Measurements from ENCODE around the gene TCF21.

The TCF21 gene

GRCh38 chr6:133871131-133871530, 17.8 kb upstream of the TCF21 start:
- POLR2A ChIA-PET = no interaction called here

GRCh38 chr6:133873538-133873937, 15.4 kb upstream of the TCF21 start:
- no peak for TF ChIP-seq CTCF (IDR thresholded peaks at IDR 0.05; ENCODE audit: insufficient read depth, low read length, missing control alignments)
- POLR2A ChIA-PET = no interaction called here

More at GRCh38 chr6:133871131-133871530, 17.8 kb upstream of the TCF21 start:
- CTCF ChIA-PET = interaction anchor here (1.2 kb wide), 1 partner anchor 226 kb away, joined by 6 read pairs; no protein-coding TSS in a partner anchor
- no peak for TF ChIP-seq CTCF (IDR thresholded peaks at IDR 0.05; ENCODE audit: insufficient read depth, low read length, missing control alignments)
- H3K4me3 ChIP-seq (ENCODE audit: low read depth, low read length) = no peak overlapping the region
- no peak for DNase-seq (ENCODE audit: low read depth, low spot score)

GRCh38 chr6:133877116-133877515, 11.8 kb upstream of the TCF21 start:
- TF ChIP-seq CTCF (IDR thresholded peaks at IDR 0.05; ENCODE audit: insufficient read depth, low read length, missing control alignments) = no peak
- no peak for DNase-seq (ENCODE audit: low read depth, low spot score)
- ChIA-PET CTCF (interaction anchor here (1.2 kb wide), 1 partner anchor 220 kb away, joined by 4 read pairs; no protein-coding TSS in a partner anchor), POLR2A (no interaction called here)
- no peak overlapping the region for H3K4me3 ChIP-seq (ENCODE audit: low read depth, low read length)

More at GRCh38 chr6:133873538-133873937, 15.4 kb upstream of the TCF21 start:
- no peak for DNase-seq (ENCODE audit: low read depth, low spot score)
- no peak overlapping the region for H3K4me3 ChIP-seq (ENCODE audit: low read depth, low read length)
- CTCF ChIA-PET = interaction anchor here (0.6 kb wide), 1 partner anchor 1161 kb away, joined by 3 read pairs; no protein-coding TSS in a partner anchor

GRCh38 chr6:133880006-133880405, 8.9 kb upstream of the TCF21 start:
- CTCF ChIA-PET = interaction anchor here (0.7 to 0.8 kb wide), 3 partner anchors 30 to 40 kb away, joined by 3 read pairs; no protein-coding TSS in a partner anchor
- TF ChIP-seq CTCF (IDR thresholded peaks at IDR 0.05; ENCODE audit: insufficient read depth, low read length, missing control alignments) = no peak
- no peak for DNase-seq (ENCODE audit: low read depth, low spot score)
- H3K4me3 ChIP-seq (ENCODE audit: low read depth, low read length) = no peak overlapping the region
- POLR2A ChIA-PET = no interaction called here

- no peak for TF ChIP-seq CTCF (IDR thresholded peaks at IDR 0.05; ENCODE audit: insufficient read depth, low read length, missing control alignments)
- H3K4me3 ChIP-seq (ENCODE audit: low read depth, low read length) = no peak overlapping the region
- ChIA-PET CTCF (interaction anchor here (1.1 to 1.3 kb wide), 2 partner anchors 13 to 27 kb away, joined by 3 read pairs; no protein-coding TSS in a partner anchor), POLR2A (no interaction called here)
- no peak for DNase-seq (ENCODE audit: low read depth, low spot score)
These were observed 8.0 kb upstream of the TCF21 start for GRCh38 chr6:133880896-133881295.

- DNase-seq (ENCODE audit: low read depth, low spot score) = no peak
These were observed 2.7 kb upstream of the TCF21 start for GRCh38 chr6:133886104-133886775.

More at GRCh38 chr6:133886104-133886775, 2.7 kb upstream of the TCF21 start:
- no peak overlapping the region for H3K4me3 ChIP-seq (ENCODE audit: low read depth, low read length)
- TF ChIP-seq CTCF (IDR thresholded peaks at IDR 0.05; ENCODE audit: insufficient read depth, low read length, missing control alignments) = no peak
- POLR2A ChIA-PET = no interaction called here
- CTCF ChIA-PET = interaction anchor here (2.3 kb wide), 1 partner anchor 317 kb away, joined by 8 read pairs; no protein-coding TSS in a partner anchor

Data from AG04449 (cell line).